ENCODE measurements around the gene ERMAP.

DNA sequence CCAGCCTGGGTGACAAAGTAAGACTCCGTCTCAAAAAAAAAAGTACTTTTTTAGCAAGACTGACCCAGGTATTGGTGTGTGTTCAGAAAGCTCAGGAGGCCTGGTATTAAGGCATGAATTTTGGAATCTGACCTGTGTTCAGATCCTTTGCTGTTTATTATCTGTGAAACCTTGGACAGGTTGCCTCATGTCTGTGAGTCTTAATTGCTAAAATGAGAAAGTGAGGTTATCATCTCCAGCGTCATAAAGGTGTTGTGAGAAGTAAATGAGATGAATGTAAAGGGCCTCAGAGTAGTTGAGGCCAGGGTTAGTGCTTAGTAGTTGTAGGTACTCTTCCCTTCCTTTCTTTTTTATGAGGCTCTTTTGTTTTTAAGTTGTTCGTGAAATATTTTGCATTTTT is 47.1 kb upstream of the ERMAP start:
- TF ChIP-seq POLR2A (IDR thresholded peaks at IDR 0.05; ENCODE audit: low read depth, low read length) (no peak), POLR2AphosphoS5 (IDR thresholded peaks at IDR 0.05; ENCODE audit: low read depth, low read length) (no peak), TAF1 (IDR thresholded peaks at IDR 0.05; ENCODE audit: low read depth, low read length) (no peak), SPI1 (IDR thresholded peaks at IDR 0.05; ENCODE audit: low read depth, low read length) (no peak), POU2F2 (IDR thresholded peaks at IDR 0.05; ENCODE audit: low read depth, low read length) (no peak)
